GM04503 (cell line): ENCODE data around the gene MPIG6B.

Source experiments
- DNase-seq: peaks from one replicate; pipeline ENCODE4 v3.0.0-alpha.2; 2012; ENCODE audit warnings: low read depth

The MPIG6B gene

DNA sequence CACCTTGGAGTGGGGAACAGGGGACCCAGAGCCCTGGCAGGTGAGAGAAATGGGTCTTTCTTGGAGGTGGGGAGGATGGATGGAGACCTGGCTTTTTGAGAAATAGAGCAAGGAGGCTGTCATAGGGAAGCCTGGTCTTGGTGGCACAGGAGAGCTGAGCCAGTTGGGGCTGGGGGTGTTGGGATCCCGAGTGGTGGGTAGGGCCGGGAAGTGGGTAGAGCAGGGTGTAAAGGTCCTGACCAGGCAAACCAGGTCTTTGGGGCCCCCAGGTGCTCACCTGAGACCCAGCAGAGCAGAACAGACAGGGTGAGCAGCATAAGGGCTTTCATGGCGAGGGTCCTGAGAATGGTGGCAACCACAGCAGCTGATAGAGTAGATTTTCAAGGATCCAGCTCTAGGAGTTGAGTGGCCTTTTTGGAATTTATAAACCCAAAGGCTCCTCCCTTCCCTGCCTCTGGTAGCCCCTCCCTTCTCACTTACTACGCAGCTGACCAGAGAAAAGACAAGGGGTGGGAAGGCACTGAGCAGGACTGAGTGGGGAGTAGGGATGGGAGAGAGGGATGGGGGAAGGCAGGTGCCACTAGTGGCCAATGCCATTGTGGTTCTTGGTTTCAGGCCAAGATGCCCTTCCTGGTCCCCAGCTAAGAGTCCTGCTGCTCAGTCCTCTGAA is 1.7 kb upstream of the MPIG6B start, which contains the start of gene LY6G6C:
Gene LY6G6C (minus strand): TSS at position 396 of the 670 bp plus-strand sequence. CDS start 67 bp downstream, at position 329.
- DNase-seq: no peak

DNA sequence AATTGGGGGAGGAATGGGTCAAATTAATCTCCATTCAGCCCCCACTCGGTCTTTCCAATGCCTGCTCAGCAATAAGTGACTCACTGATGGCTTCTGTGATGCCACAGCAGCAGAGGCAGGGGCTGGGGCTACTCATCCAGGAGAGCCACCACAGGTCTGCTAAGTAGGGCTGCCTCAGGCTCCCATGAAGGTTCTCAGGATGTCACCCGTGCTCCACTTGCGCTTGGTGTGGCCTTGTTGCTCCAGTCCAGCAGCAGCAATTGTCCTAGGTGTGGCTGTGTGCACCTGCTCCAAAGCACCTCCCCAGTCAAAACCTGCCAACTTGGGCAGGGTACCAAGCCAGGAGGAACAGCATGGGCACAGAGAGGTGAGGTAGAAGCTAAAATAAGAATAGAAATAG is 1.0 kb upstream of the MPIG6B start:
- no peak for DNase-seq

DNA sequence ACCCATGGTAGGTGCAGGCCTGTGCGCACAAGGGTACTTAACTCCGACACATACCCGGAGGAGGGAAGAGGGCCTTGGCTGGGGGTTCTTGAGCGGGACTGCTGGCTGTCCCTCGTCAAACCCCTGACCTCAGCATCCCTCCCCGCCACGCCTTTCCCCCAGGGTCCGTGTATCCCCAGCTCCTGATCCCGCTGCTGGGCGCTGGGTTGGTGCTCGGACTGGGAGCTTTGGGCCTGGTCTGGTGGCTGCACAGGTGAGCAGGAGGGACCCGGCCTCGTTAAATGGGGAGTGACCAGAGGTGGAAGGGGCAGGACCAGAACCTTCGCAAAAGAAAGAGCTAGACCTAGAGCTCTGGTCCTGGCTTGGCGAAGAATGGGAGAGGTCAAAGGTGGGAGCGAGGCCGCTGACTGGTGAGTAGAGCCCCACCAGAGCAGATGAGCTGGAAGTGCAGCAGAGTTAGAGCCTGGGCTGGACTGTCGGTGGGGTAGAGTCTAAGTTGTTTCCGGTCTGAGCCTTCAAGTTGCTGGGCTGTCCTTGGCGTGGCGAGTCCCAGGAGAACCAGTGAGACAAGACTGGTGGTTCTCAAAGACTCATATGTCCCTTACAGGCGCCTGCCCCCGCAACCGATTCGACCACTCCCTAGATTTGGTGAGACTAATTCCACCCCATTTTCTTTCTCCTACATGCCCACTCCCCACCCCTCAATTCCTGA is 963 bp downstream of the MPIG6B start:
- no peak for DNase-seq

DNA sequence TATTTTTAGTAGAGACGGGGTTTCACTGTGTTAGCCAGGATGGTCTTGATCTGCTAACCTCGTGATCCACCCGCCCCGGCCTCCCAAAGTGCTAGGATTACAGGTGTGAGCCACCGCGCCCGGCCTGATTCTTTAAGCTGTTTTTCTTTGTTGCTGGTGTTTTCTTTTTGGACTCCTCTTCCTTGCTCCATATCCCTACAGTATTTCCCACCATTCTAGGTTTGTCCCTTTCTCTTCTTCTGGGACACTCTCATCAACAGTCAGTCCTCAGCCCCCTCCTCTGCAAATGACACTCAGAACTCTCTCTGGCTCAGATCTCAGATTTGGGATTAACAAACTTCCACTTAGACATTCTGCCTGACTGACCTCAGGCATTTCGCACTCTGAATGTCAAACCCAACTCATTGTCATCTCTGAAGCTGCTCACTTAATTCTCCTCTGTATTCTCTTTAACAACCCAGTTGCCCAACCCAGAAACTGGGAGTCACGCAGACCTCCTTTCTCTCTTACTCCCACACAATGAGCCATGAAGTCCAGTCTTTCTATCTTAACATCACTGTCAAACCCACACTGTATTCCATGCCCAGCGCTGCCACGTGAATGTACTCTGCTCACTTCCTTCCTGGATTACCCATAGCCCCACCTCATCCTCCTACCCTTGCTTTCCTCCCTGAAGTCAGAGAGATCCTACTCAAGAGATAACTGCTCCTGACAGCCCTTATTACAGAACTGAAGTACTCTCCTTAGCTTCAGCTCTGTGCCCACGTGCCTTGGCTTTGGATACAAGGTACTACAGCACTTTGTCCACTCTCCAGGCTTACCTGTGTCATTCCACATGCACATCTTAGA is 2.6 kb downstream of the MPIG6B start:
- DNase-seq: no peak

DNA sequence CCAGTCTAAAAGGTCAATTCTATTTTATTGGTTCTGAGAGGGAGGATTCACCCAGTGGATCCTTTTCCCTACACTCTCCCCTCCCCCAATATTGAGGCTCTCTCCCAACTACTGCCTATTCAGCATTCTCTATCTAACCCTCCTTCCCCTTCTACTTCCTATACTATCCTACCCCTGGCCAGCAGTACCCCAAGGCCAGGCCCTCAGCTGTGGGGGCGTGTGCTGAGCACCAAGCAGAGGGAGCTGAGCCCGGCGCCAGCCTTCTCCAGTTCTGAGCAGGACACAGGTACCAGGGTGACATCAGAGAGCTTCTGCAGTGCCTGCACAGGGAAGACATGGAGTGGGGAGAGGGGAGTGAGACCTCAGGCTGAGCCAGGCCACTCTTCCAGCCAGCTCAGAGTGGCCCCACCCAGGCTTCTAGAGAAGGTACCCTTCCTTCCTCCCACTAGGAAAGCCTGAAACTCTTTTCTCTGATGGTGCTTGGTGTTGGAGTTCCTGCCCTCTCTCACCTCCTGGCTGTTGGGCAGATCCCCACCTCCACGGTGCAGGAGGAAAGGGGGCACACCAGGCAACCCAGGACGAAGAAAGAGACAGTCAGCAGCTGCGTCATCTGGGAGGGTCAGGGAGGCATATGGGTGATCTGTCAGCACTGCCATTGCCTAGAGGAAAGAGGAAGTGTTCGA is 4.0 kb downstream of the MPIG6B start:
- DNase-seq: no peak

DNA sequence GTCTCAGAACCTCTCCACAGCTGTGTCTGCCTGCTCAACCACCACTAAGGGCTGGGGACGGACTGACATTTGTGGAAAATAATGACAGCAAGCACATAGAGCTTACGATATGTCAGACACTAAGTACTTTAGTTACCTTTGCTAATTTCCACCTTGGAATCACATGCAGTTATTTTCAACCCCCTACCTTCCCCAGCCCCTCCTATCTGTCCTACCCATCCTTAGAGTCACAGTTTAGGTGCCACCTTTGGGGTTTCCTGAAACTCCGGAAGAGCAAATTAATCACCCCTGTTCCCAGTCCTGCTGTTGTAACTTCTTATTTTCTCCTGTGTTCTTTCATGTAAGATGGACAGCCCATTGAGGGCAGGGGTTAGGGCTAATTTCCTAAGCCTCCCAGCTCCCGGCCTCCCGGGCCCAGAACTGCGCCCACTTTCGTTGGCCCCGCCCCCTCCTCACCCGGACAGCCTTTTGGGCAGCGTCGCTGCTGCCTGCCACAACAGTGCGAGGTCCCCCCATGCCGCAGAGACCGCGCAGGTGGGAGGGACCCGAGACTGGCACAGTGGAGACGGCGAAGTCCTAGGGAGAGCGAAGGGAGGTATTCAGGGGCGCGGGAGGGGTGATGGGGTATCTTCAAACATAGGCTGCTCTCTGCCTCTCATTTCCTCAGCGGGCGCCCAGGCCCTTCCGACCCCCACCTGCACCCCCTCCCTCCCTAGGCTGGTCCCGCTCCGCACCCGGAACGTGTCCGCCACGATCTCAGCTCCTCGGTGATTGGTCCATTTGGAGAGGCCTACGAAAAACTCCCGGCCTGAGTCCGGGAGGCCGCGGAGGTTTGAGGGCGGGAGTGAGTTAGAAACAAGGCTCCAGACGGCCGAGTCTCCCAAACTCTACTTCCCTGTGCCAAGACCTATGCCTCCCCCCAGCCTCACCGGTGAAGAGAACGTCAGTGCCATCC is 4.8 kb downstream of the MPIG6B start:
- DNase-seq: no peak

DNA sequence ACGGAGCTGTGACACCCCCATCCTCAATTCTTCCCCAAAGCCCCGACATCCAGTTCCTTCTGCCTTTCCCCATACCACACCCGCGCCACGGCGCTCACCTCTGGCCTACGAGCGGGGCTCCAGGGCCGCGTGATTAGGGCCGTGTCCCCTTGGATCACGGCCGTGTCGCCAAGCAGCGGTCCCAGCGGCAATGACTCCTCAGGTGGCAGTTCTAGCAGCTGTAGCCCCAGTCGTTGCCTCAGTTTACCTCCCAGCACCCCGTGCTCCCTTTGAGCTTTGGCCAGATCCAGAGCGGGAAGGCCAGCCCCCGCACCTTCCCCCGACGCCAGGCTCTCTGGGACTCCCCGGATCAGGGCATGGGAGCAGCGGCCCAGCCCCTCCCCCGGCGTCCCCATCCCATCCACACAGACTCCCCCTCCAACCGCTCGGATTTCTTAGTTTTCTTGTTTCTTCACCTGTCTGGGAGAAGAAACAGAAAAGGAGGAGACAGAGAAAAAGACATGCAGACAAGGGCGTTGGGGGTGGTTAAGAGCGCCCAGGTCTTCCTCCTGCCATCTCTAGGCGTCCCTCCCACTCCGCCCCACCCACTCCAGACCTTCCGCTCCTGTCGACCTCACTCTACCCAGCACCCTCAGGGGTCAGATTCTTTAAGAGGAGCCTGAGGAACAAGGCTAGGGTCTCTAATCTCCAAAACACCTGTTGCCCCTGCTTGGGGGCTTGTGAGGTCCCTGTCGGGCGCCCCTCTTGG is 5.8 kb downstream of the MPIG6B start, which contains the start of gene DDAH2:
Gene DDAH2 (minus strand): TSS at position 533 of the 748 bp plus-strand sequence. CDS start 138 bp downstream, at position 395.
- DNase-seq: no peak

DNA sequence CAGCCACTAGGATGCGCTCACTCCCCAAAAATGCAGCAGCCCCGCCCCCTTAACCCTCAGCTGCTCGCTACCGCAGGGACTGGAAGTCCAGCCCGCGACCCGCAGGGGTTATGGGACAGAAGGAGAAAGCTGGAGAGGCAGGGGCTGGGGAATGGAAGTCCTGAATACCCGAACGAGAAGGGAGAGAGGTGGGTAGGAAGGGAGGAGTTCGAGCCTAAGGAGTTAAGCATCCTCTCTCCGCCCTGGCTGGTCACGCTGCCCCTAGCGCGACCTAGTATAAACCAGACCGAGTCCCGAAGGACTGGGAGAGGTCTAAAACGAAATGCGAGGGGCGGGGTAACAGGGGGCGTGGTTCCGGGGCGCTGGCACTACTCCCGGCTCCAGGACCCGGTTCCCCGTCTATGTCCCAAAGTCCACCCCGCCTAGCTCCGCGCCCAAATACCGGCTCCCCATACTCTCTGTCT is 6.4 kb downstream of the MPIG6B start:
- peak; percentile 74 for DNase-seq

DNA sequence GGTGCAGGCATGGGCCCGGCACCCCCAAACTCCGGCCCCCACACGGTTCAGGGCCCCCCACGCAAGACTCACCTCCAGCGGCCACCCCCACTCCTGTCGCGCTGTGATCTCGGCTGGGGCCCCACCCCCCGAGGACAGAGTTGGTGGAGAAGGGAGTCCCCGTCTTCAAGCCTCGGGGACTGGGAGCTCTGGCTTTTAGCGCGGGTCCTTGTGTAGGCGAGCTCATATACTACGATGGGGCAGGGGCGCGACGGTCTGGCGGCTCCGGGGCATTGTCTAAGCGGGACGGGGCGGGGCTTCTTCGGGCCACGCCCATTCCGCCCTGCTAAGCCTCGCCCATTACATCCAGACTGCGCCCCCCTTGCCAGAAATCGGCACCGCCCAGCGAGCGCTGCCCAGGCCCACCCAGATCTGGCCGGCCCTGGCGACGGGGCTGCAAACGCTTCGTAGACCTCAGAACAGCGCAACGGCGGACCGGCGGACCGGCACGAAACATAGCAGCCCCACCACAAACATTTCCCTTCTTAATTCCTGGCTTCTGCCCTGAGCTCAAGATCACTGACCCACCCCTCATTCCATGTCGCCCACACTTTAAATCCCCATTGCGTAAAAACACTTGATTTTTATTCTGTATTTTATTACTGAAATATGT is 6.9 kb downstream of the MPIG6B start:
- no peak for DNase-seq

DNA sequence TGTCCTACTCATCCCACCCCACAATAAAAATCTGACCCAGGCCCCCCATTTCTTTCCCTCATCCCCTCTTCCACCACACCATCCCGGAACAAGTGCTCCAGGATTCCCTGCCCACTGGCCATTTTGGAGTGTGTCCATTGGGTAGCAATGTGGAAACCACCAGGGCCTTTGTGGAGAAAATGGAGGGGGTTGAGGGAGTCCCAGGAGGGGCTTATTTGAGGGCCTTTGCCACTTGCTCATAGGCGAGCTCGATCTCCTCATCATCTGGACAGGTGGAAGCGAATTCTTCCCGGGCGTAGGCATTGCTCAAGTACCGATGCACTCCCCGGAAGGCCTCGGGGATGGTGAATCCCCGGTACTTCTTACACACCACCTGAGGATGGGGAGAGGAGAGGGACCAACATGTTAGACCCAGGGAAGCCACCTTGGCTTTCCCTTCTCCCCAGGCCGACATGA is 7.5 kb downstream of the MPIG6B start:
- DNase-seq: no peak

DNA sequence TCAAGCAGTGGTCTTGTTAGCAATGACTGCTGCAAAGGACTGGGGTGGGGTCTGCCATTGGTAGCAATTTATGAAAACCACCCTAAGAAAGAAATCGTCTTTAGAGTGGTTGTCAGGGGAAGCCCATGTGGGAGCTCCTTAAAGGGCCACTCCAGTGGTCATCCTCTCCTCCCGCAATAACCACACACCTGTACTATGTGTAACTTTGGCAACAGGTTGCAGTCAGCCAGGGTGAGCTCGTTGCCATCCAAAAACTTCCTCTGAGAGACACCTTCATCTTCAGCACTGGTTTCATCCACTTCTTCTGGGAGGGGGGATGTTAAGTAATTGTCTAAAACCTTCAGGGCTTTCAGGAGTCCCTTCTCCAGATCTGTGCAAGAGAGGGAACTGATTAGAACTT is 8.9 kb downstream of the MPIG6B start:
- no peak for DNase-seq

DNA sequence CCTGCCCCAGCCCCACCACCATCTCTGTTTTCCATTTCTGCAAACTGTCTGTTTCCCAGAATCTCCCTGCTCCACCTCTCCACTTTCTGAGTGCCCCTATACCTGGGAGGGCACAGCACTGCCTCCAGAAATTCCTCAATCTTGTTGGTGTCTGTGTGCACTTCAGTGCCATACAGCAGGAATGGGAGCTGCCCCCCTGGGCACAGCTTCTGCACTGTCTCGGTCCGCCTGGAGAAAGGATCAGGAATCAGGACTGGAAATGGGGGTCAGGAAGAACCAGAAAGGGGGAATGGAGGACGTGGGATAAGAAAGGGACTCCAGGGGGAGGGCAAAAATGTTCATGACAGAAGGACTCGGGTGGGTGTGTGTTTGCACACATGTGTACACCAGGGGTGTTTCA is 10.6 kb downstream of the MPIG6B start:
- no peak for DNase-seq

DNA sequence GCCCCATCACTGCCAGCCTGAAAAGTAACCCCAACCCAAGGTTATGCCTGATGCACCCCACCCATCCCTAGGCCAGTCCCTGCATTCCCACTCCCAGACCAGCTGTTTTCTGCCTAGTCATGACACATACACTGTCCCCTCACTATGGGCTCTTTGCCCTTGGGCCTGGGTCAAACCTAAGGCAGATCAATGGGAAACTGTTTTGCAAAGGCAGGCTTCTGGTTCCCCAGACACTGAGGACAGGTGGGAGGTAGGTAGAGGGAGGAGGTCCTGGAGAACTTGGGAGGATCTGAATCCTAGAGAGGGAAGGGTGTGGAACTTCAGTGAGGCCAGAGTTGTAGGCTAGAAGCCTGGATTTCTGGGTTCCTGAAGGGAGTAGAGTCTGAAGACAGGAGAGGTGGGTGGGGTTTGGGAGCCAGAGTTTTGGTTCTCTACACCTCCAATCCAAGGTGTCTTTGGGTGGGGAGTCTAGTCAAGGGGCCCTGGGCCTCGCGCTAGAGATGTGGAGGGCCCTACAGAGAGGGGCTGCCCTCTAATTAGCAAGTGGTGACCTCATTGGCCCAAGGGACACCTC is 11.2 kb downstream of the MPIG6B start:
- DNase-seq: no peak

DNA sequence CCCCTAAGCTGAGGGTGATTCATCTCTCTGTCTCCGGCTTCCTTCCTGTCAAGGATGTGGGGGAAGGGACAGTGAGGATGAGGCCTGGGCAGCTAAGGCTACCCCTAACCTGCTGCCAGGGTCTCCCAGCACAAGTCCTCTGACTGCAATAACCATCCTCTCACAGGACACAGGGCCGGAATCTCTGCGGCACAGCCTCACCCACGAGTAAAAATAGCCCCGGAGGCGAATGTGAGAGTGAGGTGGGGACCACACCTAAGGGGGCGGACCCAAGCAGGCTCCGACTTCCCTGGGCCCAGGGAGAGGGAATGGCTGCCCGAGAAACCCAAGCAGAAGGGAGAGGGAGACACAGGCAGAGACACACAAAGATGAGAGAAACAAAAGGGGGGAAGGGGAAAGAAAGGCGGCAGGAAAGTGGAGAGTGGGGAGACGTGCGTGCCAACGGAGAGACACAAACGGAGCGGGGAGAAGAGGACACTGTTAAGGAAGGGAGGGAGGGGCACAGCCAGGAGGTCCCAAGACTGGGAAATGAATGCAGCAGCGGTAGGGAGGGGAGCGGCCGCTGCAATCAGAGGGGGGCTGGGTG is 11.7 kb downstream of the MPIG6B start:
- DNase-seq: no peak

DNA sequence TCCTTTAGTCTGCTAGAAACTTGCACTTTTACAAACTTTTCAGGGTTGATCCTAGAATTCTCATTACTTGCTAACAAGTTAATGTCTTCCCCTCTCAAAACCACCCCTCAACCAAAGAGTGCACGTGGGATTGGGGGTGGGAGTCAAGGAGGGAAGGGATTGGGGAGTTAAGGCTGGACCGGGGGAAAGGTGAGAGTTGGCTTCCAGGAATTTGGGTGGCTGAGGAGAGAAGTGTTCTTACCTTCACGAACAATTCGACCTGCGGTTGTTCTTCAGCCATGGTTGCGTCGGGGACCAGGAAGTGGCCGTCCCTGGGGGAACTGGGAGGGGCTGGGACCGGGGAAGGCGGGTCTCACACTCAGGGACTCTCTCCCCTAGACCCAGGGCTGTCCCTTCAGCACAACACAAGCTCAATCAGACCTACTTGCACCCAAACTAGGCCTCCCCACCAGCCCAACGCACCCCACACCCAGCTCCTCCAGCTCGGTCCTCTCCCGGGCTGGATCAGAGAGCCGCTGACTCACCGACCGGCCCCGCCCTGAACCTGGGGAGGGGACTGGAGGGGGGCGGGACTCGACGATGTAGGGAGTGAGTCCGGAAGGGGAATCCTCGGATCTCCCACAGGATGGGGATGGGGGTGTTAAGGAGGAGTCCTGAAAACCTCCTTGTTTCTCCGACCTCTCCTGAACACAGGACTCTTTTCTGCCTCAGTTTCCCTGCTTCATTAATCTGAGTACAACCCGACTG is 13.0 kb downstream of the MPIG6B start, which contains the start of gene CLIC1:
Gene CLIC1 (minus strand): TSS at position 510 of the 747 bp plus-strand sequence. CDS start 230 bp downstream, at position 280.
- no peak for DNase-seq

DNA sequence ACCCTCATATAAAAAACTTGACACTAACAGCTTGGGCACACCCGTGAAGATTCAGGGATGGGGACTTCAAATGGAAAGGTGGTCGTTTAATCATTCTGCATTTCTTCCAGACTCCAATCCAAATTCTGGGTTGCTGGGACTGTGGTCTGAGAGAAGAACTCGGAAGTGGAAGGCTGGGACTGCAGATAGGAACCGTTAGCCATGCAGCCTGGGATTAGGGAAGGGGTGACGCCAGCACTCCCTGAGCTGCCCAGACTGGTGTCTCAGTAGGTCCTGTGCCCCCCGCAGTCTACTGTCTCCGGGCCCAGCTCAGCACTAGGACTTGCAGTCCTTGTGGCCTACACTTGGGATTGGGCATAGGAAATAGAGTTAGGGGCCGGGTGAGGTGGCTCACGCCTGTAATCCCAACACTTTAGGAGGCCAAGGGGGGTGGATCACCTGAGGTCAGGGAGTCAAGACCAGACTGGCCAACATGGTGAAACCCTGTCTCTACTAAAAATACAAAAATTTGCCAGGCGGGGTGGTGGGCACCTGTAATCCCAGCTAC is 13.7 kb downstream of the MPIG6B start:
- DNase-seq: no peak

DNA sequence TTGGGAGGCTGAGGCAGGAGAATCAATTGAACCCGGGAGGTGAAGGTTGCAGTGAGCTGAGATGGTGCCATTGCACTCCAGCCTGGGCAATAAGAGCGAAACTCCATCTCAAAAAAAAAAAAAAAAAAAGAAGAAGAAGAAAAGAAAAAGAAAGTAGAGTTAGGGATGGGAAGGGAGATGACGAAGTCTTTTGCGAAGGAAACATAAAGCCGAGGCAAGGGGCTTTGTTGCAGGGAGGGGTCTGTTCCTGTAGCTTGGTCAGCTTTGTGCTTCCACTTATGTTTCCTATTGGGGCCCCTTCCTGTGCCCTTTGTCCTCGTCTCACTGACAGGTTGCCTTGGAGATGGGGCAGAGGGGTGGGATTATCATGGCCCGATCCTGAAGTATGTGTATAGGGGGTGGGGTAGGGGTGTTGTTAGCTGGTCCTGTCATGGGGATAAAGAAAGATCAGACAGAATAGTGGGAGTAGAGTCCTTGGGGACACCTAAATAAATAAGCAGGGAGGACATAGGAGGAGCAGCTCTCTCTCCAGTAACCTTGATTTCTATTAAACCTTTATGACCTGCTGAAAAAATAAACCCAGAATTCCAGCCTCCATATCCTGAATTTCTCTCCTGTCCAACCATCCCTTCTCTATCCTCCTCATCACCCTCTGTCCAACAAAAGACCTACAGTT is 14.3 kb downstream of the MPIG6B start:
- DNase-seq: no peak
